ENCODE data around the gene SH3PXD2A. TPM values are rescaled to one million over a fixed set of nuclear protein-coding genes. Genes with fewer than 3 reads are reported as not detected.
A peak's percentile ranks its signal among the peaks of the same experiment; 100 is the strongest.

The SH3PXD2A gene
- total and polyA plus RNA-seq, 7 donors: 19.0 to 58.2 (median 24.5) TPM

DNA sequence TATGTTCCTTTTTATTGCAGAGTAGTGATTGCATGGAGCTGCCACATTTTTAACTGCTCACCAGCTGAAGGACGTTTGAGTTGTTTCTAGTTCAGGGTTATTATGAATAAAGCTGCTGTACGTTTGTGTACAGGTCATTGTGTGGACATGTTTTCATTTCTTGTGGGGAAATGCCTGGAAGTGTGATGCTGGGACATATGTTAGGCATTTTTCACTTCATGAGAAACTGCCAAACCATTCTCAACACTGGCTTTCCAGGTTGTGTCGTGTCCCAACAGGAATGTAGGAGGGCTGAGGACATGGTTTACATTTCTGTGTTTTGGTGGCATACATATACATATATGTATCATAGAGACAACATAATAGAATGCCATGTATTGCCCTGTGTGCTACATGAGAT is 288.8 kb downstream of the SH3PXD2A start:
- peaks cover 0 to 13% (median 7%) of the 10 kb centered on the region in 4 donors for H3K4me1 ChIP-seq
- intact Hi-C loops (cut with DNase I): no loop called here
- no peak for DNase-seq
- no peak overlapping the region for H3K27ac ChIP-seq
- no peak overlapping the region for H3K4me3 ChIP-seq
- no peaks in the 10 kb centered on the region for H3K27me3 ChIP-seq
- no peaks in the 10 kb centered on the region for H3K9me3 ChIP-seq
- TF ChIP-seq POLR2A (IDR thresholded peaks at IDR 0.05) (no peak), EP300 (IDR thresholded peaks at IDR 0.05) (no peak), POLR2AphosphoS5 (IDR thresholded peaks at IDR 0.05) (no peak)
- TF ChIP-seq, protein P1, sequence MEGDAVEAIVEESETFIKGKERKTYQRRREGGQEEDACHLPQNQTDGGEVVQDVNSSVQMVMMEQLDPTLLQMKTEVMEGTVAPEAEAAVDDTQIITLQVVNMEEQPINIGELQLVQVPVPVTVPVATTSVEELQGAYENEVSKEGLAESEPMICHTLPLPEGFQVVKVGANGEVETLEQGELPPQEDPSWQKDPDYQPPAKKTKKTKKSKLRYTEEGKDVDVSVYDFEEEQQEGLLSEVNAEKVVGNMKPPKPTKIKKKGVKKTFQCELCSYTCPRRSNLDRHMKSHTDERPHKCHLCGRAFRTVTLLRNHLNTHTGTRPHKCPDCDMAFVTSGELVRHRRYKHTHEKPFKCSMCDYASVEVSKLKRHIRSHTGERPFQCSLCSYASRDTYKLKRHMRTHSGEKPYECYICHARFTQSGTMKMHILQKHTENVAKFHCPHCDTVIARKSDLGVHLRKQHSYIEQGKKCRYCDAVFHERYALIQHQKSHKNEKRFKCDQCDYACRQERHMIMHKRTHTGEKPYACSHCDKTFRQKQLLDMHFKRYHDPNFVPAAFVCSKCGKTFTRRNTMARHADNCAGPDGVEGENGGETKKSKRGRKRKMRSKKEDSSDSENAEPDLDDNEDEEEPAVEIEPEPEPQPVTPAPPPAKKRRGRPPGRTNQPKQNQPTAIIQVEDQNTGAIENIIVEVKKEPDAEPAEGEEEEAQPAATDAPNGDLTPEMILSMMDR (IDR thresholded peaks at IDR 0.05): no peak
- 48 to 68% methylated on average over 3 of the region's 3 CpGs for WGBS, 2 donors
- no peaks in the 10 kb centered on the region for H3K36me3 ChIP-seq

DNA sequence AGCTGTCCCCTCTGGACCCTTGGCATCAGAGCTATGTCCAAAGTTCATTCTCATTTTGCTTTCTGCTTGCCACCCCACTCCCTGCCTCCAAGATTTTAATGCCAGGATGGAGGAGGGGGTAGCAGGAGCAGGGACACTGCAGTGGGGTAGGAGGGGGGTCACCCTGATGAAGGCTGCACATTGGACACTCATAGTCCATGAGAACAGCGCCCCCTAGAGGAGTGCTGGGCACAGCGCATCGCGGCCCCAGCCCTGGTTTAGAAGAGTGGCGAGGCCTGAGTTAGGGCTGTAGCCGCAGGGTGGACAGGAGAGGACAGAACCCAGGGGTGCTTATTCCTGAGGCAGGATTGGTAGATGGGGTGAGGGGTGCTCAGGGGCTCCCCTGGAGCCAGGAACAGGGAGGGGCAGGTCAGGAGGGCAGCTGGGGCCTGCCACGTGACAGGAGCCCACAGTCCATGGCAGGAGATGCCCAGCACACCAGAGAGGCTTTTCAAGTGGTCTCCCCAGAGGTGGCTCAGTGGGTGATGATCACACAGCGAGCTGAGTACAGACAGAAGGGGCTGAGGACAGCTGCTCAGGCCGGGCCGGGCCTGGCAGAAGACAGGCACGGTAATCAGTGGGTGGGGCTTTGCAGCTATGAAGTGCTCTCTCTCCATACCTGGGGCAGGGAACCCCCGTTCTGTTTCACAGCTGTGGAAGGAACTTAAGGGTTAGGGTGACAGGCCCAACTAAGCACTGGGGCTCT is 290.4 kb downstream of the SH3PXD2A start:
- H3K36me3 ChIP-seq: no peaks in the 10 kb centered on the region
- TF ChIP-seq, protein P1 (IDR thresholded peaks at IDR 0.05): peak in 1 of 4 experiments; percentile 44
- no peak for TF ChIP-seq POLR2AphosphoS5 (IDR thresholded peaks at IDR 0.05)
- H3K9me3 ChIP-seq: no peaks in the 10 kb centered on the region
- WGBS, 2 donors: 35 to 69% methylated on average over 12 of the region's 12 CpGs
- no peak overlapping the region for H3K4me3 ChIP-seq
- H3K4me1 ChIP-seq: peaks cover 0 to 13% (median 7%) of the 10 kb centered on the region in 4 donors
- intact Hi-C loops (cut with DNase I): no loop called here
- H3K27ac ChIP-seq: no peak overlapping the region
- no peak for DNase-seq
- H3K27me3 ChIP-seq: no peaks in the 10 kb centered on the region

DNA sequence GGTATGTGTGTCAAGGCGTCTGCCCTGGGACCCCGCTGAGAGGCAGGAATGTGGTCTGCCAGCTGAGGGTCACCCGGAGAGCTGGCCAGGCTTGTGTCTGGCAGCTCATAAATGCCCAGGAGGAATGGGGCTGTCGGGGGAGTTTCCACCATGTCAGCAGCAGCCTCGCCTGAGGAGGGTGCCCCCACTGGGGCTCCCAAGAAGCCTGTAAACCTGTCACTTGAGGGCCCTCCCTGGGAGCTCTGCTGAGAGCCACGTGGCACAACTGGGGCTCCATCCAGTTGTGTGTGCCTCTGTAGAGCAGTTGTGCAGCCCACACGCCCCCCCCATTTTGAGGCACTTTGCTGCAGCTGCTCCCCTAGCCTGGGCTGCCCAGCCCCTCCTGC is 291.3 kb downstream of the SH3PXD2A start:
- peak; percentile 84 for DNase-seq
- WGBS, 2 donors: 67 to 68% methylated on average over 7 of the region's 7 CpGs
- TF ChIP-seq POLR2AphosphoS5 (IDR thresholded peaks at IDR 0.05) (peak in 1 of 4 donors; percentile 20), EP300 (IDR thresholded peaks at IDR 0.05) (peak in 1 of 4 donors; percentile 20), POLR2A (IDR thresholded peaks at IDR 0.05) (no peak)
- TF ChIP-seq, protein P1 (IDR thresholded peaks at IDR 0.05): no peak
- Histone ChIP-seq H3K4me1 (peaks cover 0 to 13% (median 7%) of the 10 kb centered on the region in 4 donors), H3K9me3 (no peaks in the 10 kb centered on the region), H3K4me3 (no peak overlapping the region), H3K27ac (peak overlapping the region in 2 of 4 donors; percentile 31 to 35), H3K36me3 (no peaks in the 10 kb centered on the region), H3K27me3 (peaks cover 0 to 3% (median 0%) of the 10 kb centered on the region in 3 donors)
- intact Hi-C loops (cut with DNase I): no loop called here

DNA sequence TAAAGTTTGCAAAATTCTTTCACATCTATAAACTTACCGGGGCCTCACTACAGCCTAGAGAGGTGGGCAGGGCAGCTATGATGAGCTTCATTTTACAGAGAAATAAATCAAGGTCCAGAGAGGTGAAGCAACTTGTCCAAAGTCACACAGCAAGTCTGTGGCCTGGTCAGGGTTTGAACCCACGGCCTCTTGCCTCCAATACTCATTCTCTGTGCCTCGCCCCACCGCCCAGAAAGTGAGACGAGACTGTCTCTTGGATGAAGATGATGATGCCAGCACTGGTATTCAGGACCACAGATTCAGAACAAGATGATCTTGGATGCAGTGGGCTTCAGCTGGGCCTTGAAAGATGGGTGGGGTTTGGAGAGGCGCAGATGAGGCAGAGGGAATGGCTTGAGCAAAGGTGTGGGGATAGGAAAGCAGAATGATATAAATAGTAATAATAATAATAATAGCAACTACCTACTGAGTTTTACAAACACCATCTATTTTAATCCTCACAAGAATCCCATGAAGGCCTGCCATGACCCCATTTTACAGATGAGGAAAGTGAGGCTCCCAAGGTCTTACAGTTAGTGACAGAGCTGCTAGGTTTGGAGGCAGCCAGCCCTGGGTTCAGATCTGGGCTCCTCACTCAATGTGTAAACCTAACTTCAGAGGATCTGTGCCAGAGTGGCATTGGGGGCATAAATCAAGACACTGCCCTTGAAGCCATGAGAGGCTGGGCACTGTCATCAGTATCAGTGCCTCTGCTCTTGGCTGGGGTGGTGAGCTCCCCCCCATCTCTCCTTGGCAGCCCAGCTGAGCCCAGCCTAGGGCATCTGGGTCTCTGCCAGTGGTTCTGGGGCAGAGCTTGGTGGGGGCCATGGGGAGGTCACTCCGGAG is 291.9 kb downstream of the SH3PXD2A start:
- H3K9me3 ChIP-seq: no peaks in the 10 kb centered on the region
- intact Hi-C loops (cut with DNase I): no loop called here

More for the DNA sequence above, 291.9 kb downstream of the SH3PXD2A start:
- TF ChIP-seq POLR2AphosphoS5 (IDR thresholded peaks at IDR 0.05) (peak; percentile 12 to 61 (median 35)), POLR2A (IDR thresholded peaks at IDR 0.05) (no peak), EP300 (IDR thresholded peaks at IDR 0.05) (no peak)
- TF ChIP-seq, protein P1 (IDR thresholded peaks at IDR 0.05): no peak
- Histone ChIP-seq H3K27me3 (peaks cover 0 to 4% (median 0%) of the 10 kb centered on the region in 3 donors), H3K4me3 (no peak overlapping the region), H3K4me1 (peaks cover 0 to 13% (median 7%) of the 10 kb centered on the region in 4 donors), H3K27ac (peak overlapping the region in 2 of 4 donors; percentile 31 to 35), H3K36me3 (no peaks in the 10 kb centered on the region)
- DNase-seq: peak; percentile 82
- 88% methylated on average over 7 of the region's 7 CpGs for WGBS, 2 donors

Data from sigmoid colon (tissue), 7 donors.